HG03280 (cell line): ENCODE results near the gene MAN1B1.

Source experiments
- ATAC-seq: cut with Tn5 transposase; IDR thresholded peaks from one replicate; pipeline ENCODE4 v1.9.1; 2021; ENCODE audit warnings: mild to moderate bottlenecking, moderate library complexity; ENCODE audit not compliant: unreplicated experiment

The MAN1B1 gene

GRCh38 chr9:137068539-137069507, 18.0 kb upstream of the MAN1B1 start:
- ATAC-seq = no peak

DNA sequence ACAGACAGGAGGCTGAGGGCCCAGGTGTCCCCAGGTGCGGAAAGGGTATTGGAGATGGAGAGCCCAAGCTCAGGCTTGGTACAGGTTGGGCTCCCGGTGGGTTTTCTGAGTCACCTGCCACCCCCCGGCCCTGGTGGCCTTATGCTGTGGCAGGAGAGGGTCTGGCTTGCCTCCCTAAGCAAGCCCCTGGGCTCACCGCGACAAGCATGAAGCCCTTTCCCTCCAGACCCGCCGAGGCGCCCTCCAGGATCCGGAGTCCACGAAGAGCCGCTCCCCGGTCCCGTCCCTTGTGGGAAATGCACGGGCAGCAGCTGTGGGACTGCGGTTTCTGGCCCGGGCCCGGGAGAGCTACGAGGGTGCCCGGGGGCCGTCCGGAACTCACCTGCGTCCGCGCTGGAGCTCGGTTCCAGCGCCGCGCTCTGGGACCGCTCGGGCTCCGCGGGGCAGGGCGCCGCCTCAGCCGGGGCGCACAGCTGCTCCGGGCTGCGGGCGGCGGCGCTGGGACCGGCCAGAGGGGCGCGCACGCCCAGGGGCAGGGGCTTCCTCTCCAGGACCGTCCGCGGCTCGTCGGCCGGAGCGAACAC, 17.2 kb upstream of the MAN1B1 start:
- no peak for ATAC-seq

GRCh38 chr9:137070201-137070905, 16.4 kb upstream of the MAN1B1 start, which contains the start of gene SAPCD2:
Gene SAPCD2 (minus strand): TSS chr9:137070557. CDS start chr9:137070460, 97 bp downstream.
- ATAC-seq = peak; percentile 68

DNA sequence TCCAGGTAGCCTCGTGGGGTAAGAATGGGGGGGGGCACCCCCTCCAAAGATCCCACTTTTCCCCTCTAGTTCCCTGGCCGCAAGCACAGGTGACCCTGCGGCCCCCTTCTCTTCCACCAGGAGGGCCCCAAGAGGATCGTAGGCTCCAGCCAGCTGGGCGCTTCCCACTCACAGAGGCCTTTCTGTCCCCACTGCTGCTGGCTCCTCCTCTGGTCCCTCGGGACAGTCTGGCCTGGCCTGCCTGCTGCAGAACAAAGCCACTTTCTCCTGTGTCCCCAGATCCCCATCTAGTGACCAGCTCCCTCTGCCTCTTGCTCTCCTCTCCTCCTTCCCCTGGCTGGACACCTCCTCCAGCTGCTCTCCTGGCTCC, 15.9 kb upstream of the MAN1B1 start:
- ATAC-seq = peak; percentile 6

GRCh38 chr9:137071282-137071681, 15.5 kb upstream of the MAN1B1 start:
- ATAC-seq = no peak

DNA sequence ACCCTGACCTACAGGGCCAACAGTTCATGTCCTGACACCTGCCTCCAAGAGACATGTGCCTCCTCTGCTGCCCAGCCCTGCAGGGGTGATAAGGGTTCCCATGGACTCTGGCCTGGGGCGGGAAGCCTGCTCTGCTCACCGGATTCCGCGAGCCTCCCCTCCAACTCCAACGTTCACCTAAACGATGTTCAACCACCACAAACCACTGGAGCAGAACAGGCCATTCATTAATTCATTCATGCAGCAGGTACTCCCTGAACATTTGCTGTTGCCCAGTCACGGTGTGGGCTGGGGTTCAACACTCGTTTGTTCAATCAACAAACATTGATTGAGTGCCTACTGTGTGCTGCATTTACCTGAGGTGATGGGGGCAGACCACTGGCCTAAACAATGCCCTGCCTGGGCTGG, 12.8 kb upstream of the MAN1B1 start:
- ATAC-seq = no peak

DNA sequence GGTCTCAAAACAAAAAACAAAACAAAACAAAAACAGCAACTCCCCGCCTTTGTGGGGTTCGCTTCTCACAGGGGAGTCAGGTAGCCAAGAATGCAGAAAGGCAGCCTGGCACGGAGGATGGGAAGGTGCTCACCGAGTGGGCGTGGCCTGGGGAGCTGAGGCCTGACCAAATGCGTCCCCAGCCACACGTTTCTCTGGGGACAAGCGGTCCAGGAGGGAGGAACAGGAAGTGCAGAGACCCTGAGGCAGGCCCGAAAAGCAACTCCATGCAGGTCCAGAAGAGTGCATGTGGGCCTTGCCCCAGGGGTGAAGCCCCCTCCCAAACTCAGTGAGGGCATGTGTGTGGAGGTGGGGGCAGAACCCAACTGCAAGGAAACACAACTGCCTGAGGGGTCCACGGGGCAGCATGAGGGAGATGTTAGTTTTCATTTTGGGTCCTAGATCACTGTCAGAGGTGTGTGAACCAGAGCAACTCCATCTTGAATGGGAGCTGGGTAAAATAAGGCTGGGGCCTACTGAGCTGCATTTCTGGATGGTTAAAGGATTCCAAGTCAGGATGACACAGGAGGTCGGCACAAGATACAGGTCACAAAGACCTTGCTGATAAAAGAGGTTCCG, 12.0 kb upstream of the MAN1B1 start:
- ATAC-seq = no peak

DNA sequence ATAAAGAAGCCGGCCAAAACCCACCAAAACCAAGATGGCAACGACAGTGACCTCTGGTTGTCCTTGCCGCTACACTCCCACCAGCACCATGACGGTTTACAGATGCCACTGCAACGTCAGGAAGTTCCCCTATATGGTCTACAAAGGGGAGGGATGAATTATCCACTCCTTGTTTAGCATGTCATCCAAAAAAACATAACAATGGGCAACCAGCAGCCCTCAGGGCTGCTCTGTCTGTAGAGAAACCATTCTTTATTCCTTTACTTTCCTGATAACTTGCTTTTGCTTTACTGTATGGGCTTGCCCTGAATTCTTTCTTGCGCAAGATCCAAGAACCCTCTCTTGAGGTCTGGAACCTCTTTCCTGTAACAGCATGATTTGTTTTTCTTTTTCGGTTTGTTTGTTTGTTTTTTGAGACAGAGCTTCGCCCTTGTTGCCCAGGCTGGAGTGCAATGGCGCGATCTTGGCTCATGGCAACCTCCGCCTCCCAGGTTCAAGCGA, 11.5 kb upstream of the MAN1B1 start:
- ATAC-seq = no peak

DNA sequence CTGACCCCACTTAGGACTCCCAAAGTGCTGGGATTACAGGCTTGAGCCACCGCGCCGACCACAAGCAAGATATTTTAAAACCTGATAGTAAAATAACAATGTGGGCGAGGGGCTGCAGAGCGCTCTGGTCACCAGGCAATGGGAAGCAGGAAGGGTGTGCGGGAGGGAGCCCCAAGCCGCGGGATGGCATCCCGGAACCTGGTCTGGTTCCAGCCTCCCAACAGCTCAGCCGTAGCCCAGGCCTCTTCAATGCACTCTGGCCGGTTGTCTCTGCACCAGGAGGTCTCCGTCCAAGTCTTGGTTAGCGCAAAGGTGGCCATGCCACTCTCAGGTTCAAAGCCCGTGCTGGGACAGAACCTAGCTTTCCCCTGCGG, 10.2 kb upstream of the MAN1B1 start:
- no peak for ATAC-seq

DNA sequence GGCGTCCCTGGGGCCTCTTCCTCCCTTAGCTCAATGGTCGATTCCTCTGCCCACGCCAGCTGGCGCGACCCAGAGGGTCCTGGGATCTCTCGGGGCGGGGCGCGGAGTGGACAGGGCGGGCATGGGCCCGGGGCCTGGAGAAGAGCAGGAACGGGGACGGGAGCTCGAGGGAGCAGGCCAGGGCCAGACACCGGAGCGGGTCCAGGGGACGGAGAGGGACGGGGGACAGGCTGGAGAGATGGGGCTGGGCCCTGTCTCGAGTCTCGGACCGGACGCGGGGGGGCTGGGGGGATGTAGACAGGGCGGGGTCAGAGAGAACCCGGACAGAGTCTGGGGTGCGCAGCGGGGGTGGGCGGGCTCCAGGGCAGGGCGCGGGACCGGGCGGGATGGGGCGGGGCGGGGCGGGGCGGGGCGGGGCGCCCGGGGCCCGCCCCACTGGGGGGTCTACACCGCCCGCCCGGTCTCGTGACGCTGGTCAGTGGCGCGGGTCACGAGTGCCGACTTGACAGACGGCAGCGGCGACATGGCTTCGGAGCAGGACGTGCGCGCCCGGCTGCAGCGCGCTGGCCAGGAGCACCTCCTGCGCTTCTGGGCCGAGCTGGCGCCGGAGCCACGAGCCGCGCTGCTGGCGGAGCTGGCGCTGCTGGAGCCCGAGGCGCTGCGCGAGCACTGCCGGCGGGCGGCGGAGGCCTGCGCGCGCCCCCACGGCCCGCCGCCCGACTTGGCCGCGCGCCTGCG, 9.6 kb upstream of the MAN1B1 start, which contains the start of gene UAP1L1:
UAP1L1 (plus strand) TSS at position 508 of the 738 bp plus-strand sequence; CDS start at position 524, 16 bp downstream.
- peak; percentile 47 for ATAC-seq

GRCh38 chr9:137077758-137078693, 8.8 kb upstream of the MAN1B1 start:
- ATAC-seq = peak; percentile 21

- no peak for ATAC-seq
Measured at GRCh38 chr9:137078701-137079400, 7.9 kb upstream of the MAN1B1 start.

- no peak for ATAC-seq
Measured at GRCh38 chr9:137079401-137079787, 7.4 kb upstream of the MAN1B1 start.

DNA sequence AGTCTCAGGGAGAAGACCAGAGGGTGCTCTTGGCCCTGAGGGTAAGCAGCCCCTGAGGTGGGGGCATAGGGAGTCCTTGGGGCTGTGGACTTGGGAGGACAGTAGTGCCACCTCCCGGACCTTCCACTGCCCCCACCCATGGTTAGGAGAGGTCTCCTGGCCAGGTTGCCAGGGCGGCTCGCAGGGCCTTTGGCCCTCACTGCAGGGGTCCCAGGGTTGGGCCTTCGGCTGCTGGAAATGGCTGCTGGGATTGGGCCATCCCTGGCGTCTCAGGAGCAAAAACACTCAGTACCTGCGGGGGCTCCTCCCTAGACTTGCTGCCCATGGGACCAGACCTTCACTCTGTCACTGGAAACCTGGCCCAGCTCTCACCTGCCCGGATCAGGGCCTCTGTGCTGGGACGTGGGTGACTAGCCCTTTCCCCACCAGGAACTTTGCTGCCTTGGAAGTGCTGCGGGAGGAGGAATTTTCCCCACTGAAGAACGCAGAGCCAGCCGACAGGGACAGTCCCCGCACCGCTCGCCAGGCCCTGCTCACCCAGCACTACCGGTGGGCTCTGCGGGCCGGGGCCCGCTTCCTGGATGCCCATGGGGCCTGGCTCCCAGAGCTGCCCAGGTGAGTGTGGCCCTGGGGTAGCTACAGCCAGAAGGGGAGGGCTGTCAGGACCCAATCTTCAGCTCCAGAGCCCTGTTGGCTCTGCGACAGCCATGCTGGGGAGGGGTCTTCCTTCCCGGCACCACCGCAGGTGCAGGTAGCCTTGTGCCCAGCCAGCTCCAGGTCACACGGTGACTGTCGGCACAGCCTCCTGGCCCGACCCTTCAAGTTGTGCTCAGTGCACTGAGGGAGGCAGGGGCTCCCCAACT, 6.3 kb upstream of the MAN1B1 start:
- ATAC-seq = no peak

DNA sequence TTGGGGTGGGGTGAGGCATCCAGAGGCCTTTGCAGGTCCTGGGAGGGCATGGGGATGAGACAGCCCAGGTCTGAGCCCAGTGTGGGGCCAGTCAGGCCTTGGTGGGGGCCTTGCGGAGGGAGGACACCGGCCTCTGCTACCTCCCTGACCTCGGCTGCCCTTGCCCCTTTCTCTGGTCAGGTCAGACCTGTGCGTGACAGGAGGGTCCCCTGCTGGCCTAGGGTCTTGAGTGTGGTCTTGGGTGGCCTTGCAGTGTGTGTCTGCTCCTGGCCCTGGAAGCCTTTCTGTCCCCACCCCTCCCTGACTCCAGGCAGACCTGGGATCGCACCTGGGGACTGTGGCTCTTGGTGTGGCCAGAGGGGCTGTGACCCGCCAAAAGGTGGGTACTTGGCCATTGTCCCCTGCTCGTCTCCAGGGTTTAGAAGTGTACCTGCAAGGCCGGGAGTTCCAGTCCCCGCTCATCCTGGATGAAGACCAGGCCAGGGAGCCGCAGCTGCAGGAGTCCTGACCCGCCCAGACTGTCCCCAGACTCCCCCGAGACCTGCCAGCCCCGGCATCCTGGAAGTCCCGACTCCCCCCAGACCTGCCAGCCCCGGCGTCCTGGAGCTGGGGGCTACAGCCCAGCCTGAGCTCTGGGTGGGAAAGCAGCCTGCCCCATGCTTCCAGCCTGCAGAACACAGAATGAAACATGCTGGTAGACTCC, 4.4 kb upstream of the MAN1B1 start:
- no peak for ATAC-seq

- no peak for ATAC-seq
Measured at GRCh38 chr9:137082925-137083290, 3.9 kb upstream of the MAN1B1 start.

DNA sequence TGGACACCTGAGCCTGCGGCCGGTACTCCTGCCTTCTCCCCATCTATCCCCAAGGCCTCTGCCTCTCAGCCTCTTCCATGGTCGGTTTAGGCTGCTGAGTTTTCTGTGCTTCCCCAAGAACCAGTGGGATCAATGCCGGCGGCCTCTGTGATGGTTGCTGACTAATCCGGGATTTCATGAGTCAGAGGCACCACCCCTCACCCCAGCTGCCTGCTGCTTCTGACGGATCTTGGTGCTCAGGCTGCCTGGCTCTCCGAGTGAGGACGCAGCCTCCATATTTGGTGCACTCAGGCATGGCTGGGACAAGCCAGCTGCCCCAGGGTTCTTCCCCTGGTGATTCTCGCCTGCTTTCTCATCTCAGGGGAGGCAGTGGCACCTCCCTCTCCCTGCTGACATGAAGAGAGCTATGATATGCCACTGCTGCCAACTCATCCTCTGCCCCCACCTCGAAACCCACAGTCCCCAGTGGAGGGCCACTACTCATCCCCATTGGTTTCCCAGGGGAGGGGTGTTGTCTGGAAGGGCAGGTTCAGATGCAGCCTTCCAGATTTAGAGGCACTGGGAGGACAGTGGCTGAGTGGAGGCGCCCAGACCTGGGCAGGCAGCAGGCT, 3.3 kb upstream of the MAN1B1 start:
- ATAC-seq = no peak
